HL-60/S4 treated with phorbol 12-myristate 13-acetate at 8.2 ng/mL for 4 days and 3 days (cell line): ENCODE measurements around the gene KNDC1.

Experiments used
- in situ Hi-C: fragments of 300-500 bp; cut with MboI; formaldehyde crosslinking; loops from 2 replicates; pipeline ENCODE4 v1.15.0; 2022; ENCODE audit warnings: low sequenced_read_pairs

Gene KNDC1

GRCh38 chr10:133189726-133190125 lies 29.7 kb downstream of the KNDC1 start:
- in situ Hi-C loops: no loop called here

GRCh38 chr10:133190225-133190624 lies 30.2 kb downstream of the KNDC1 start:
- in situ Hi-C loops: no loop called here

GRCh38 chr10:133191651-133192050 lies 31.6 kb downstream of the KNDC1 start:
- in situ Hi-C loops: no loop called here

DNA sequence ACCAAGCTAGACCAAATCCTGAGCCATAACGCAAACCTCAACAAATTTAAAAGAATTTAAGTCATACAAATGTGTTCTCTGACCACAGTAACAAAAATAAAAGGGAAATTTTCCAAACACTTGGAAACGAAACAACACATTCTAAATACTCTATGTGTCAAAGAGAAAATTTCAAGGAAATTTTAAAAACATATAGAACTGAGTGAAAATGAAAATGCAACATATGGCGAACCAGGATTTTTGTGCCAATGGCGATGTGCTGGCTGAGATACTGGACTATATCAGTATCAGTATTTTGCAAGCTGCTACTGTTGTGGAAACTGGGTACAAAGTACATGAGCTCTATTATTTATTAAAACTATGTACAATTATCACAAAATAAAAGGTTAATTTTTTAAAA lies 34.1 kb downstream of the KNDC1 start:
- in situ Hi-C loops: no loop called here

GRCh38 chr10:133195096-133195495 lies 35.1 kb downstream of the KNDC1 start:
- in situ Hi-C loops: no loop called here

- in situ Hi-C loops: no loop called here
Observed at GRCh38 chr10:133195611-133196010, 35.6 kb downstream of the KNDC1 start.

GRCh38 chr10:133196221-133196915 lies 36.3 kb downstream of the KNDC1 start:
- in situ Hi-C loops: no loop called here

- in situ Hi-C loops: no loop called here
Observed at GRCh38 chr10:133196936-133197758, 37.1 kb downstream of the KNDC1 start.

DNA sequence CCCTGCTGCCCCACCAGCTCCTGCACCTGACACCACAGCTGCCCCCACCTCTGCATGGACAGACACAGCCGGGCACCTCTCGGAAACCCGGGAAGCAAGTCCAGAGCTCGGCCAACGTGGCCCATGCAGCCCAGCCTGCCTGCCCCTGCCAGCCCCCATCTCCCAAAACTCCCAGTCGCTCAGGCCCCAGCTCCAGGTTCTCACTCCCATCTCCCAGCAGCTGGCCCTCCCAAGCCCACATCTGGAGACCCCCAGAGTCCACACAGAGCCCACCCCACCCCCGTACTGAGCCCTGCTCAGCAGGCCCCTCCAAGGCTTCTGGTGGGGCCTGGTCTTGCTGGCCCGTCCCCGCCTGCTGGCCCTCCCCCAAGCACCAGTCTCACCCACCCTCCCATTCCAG lies 37.8 kb downstream of the KNDC1 start:
- in situ Hi-C loops: no loop called here

- in situ Hi-C loops: no loop called here
Observed at GRCh38 chr10:133198206-133198605, 38.2 kb downstream of the KNDC1 start.

- in situ Hi-C loops: no loop called here
Observed at GRCh38 chr10:133198621-133199487, 38.8 kb downstream of the KNDC1 start.

DNA sequence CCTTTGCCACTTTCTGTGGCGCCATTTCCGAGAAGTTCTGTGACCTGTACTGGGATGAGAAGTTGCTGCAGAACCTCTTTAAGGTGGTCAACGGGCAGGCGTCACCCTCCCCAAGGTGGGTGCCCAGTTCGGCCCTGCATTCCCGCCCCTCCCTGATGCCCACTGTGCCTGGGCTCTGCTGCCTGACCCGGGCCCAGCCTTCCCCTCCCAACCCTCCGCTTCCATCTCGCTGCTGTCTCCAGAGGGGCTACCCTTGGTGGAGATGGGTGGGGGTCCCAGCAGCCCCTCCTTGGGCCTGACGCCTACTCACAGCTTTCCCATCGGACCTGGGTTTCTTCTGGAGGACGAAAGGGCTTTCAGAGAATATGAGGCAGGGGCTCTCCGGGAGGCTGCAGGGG lies 39.5 kb downstream of the KNDC1 start:
- in situ Hi-C loops: no loop called here

- in situ Hi-C loops: no loop called here
Observed at GRCh38 chr10:133199992-133200611, 40.1 kb downstream of the KNDC1 start.

DNA sequence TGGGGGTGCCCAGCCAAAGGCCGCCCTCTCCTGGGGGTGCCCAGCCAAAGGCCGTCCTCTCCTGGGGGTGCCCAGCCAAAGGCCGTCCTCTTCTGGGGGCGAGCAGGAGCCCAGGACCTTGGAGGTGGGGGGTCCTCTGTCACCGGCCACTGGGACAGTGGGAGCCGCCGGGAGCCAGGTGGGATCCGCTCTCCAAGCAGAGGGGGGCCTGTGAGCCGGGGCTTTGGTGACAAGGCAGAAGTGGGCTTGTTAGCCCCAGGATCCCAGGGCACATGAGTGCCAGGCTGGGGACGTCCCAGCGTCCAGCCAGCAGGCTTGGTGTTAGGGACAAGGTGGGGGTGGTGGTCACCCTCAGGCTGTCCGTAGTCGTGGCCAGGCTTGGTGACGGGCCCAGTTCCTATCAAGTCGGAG lies 40.6 kb downstream of the KNDC1 start:
- in situ Hi-C loops: no loop called here

GRCh38 chr10:133201151-133201947 lies 41.3 kb downstream of the KNDC1 start:
- in situ Hi-C loops: no loop called here

DNA sequence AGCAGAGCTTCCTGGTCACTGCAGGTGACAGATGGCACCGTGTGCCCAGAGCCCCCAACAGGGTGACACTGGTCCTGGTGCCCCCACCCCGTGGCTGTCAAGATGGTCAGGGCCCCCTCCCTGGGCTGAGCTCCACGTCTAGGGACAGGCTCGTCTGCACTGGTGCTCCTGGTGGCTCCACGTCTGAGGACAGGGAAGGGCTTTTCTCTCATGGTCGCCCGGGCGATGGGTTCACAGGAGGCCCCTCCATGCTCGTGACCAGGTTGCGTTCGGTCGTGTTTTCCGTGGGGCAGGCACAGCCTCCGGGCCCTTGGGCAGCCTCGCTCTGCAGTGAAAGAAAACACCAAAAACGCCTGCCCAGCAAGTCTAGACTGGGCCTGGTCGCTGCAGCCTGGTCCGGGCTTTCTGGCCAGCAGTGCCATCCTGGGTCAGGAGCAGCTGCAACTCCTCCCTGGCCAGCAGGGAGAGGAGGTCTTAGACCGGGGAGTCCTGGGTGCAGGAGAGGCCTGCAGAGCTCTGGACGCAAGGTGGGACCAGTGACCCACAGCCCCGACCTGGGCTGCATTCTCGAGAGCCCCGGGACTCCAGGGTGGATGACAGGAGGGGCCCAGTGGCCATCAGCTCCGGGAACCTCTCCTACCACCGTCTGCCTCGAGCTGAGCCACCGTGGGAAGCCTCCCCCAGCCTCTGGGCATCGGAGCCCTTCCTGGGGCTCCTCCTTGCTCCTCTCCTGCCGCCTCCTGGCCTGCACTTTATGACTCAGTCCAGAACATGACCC lies 42.1 kb downstream of the KNDC1 start:
- in situ Hi-C loops: no loop called here

- in situ Hi-C loops: no loop called here
Observed at GRCh38 chr10:133202778-133203651, 43.0 kb downstream of the KNDC1 start.

- in situ Hi-C loops: no loop called here
Observed at GRCh38 chr10:133203652-133204195, 43.7 kb downstream of the KNDC1 start.
